HEK293 (cell line): Measurements from ENCODE around the gene AGT.

ENCODE experiments used
- CTCF ChIA-PET: fragments of 350-600 bp; formaldehyde crosslinking; extraction: SDS; loops from one replicate; lab custom pipeline; 2021; ENCODE audit warnings: antibody characterized with exemption; lab: Yijun Ruan, JAX
- POLR2A ChIA-PET: fragments of 300-600 bp; formaldehyde crosslinking; extraction: SDS; loops from one replicate; lab custom pipeline; 2020; ENCODE audit warnings: antibody characterized with exemption, inconsistent platforms; lab: Yijun Ruan, JAX
- H3K27ac ChIP-seq: fragments of 200-500 bp; sonication (Bioruptor generic); 2 replicates; pipeline ENCODE4 v1.5.1; 2014; ENCODE audit warnings: low read depth, low read length, control low read depth, inconsistent platforms; ENCODE audit errors: extremely low read depth
- H3K36me3 ChIP-seq, 2 experiments: fragments of 200-500 bp in 1 of 2; sonication (Bioruptor generic) in 1 of 2; 1 replicate in 1 of 2; 2 replicates in 1 of 2; pipeline ENCODE4 v1.5.1; 2014 to 2017; ENCODE audit warnings: inconsistent platforms in 2 of 2, low read length in 2 of 2; ENCODE audit not compliant: control insufficient read depth in 2 of 2, insufficient read depth in 1 of 2
- H3K4me1 ChIP-seq: fragments of 200-500 bp; sonication (Bioruptor generic); 2 replicates; pipeline ENCODE4 v1.5.1; 2014; ENCODE audit warnings: mild to moderate bottlenecking, low read length, inconsistent platforms; ENCODE audit not compliant: control insufficient read depth, insufficient read depth
- H3K4me3 ChIP-seq: 2 replicates; pipeline ENCODE4 v1.5.1; 2011; ENCODE audit warnings: low read depth, mild to moderate bottlenecking, control low read depth, low read length, moderate library complexity
- H3K9me3 ChIP-seq: fragments of 200-500 bp; sonication (Bioruptor generic); 2 replicates; pipeline ENCODE4 v1.5.1; 2014; ENCODE audit warnings: low read depth, low read length, inconsistent platforms; ENCODE audit not compliant: control insufficient read depth, insufficient read depth
- EGR2 ChIP-seq: fragments of 450-650 bp; formaldehyde crosslinking; IDR thresholded peaks from 2 replicates; pipeline ENCODE4 v1.5.1; 2016; ENCODE audit warnings: low read depth, missing biosample characterization, missing genetic modification characterization
- GLI4 ChIP-seq: fragments of 450-650 bp; formaldehyde crosslinking; IDR thresholded peaks from 2 replicates; pipeline ENCODE4 v1.5.1; 2016; ENCODE audit warnings: missing biosample characterization, missing genetic modification characterization
- GLIS2 ChIP-seq: fragments of 450-650 bp; formaldehyde crosslinking; IDR thresholded peaks from 2 replicates; pipeline ENCODE4 v1.5.1; 2016; ENCODE audit warnings: missing biosample characterization, missing genetic modification characterization
- KLF16 ChIP-seq: fragments of 450-650 bp; formaldehyde crosslinking; IDR thresholded peaks from 2 replicates; pipeline ENCODE4 v1.5.1; 2017; ENCODE audit warnings: missing biosample characterization, missing genetic modification characterization
- SP7 ChIP-seq: fragments of 450-650 bp; formaldehyde crosslinking; IDR thresholded peaks from 2 replicates; pipeline ENCODE4 v1.5.1; 2016; ENCODE audit warnings: missing biosample characterization, missing genetic modification characterization
- TRIM28 ChIP-seq: IDR thresholded peaks from 2 replicates; pipeline ENCODE4 v1.6.1; 2011; ENCODE audit warnings: low read length, control low read depth, borderline replicate concordance
- ZNF112 ChIP-seq: fragments of 450-650 bp; formaldehyde crosslinking; IDR thresholded peaks from 2 replicates; pipeline ENCODE4 v1.5.0; 2017; ENCODE audit warnings: missing biosample characterization, missing genetic modification characterization
- ZNF140 ChIP-seq: fragments of 450-650 bp; formaldehyde crosslinking; IDR thresholded peaks from 2 replicates; pipeline ENCODE4 v1.5.1; 2016; ENCODE audit warnings: missing biosample characterization, missing genetic modification characterization
- ZNF157 ChIP-seq: fragments of 450-650 bp; formaldehyde crosslinking; IDR thresholded peaks from 2 replicates; pipeline ENCODE4 v1.5.1; 2016; ENCODE audit warnings: missing biosample characterization, missing genetic modification characterization
- ZNF24 ChIP-seq: fragments of 450-650 bp; formaldehyde crosslinking; IDR thresholded peaks from 2 replicates; pipeline ENCODE4 v1.5.1; 2016; ENCODE audit warnings: missing biosample characterization, missing genetic modification characterization
- ZNF391 ChIP-seq: fragments of 450-650 bp; formaldehyde crosslinking; IDR thresholded peaks from 2 replicates; pipeline ENCODE4 v1.5.1; 2016; ENCODE audit warnings: low read depth, missing biosample characterization, missing genetic modification characterization, borderline replicate concordance
- ZNF670 ChIP-seq: fragments of 450-650 bp; formaldehyde crosslinking; IDR thresholded peaks from 2 replicates; pipeline ENCODE4 v1.5.1; 2016; ENCODE audit warnings: missing biosample characterization, missing genetic modification characterization, low read depth
- TF ChIP-seq, protein P1 (sequence below): fragments of 450-650 bp; formaldehyde crosslinking; IDR thresholded peaks from 2 replicates; pipeline ENCODE4 v1.5.1; 2016; ENCODE audit warnings: missing biosample characterization, missing genetic modification characterization
- TF ChIP-seq, protein P2 (sequence below): fragments of 450-650 bp; formaldehyde crosslinking; IDR thresholded peaks from 2 replicates; pipeline ENCODE4 v1.5.1; 2016; ENCODE audit warnings: missing biosample characterization, missing genetic modification characterization, borderline replicate concordance
- TF ChIP-seq, protein P3 (sequence below): fragments of 450-650 bp; formaldehyde crosslinking; IDR thresholded peaks from 2 replicates; pipeline ENCODE4 v1.5.1; 2017; ENCODE audit warnings: missing biosample characterization, missing genetic modification characterization
- TF ChIP-seq, protein P4 (sequence below): fragments of 450-650 bp; IDR thresholded peaks from 2 replicates; pipeline ENCODE4 v1.5.1; 2018; ENCODE audit warnings: missing biosample characterization, mild to moderate bottlenecking, missing genetic modification characterization
- TF ChIP-seq, protein P5 (sequence below): fragments of 450-650 bp; formaldehyde crosslinking; IDR thresholded peaks from 2 replicates; pipeline ENCODE4 v1.5.1; 2017; ENCODE audit warnings: missing biosample characterization, mild to moderate bottlenecking, missing genetic modification characterization, moderate library complexity

The AGT gene

DNA sequence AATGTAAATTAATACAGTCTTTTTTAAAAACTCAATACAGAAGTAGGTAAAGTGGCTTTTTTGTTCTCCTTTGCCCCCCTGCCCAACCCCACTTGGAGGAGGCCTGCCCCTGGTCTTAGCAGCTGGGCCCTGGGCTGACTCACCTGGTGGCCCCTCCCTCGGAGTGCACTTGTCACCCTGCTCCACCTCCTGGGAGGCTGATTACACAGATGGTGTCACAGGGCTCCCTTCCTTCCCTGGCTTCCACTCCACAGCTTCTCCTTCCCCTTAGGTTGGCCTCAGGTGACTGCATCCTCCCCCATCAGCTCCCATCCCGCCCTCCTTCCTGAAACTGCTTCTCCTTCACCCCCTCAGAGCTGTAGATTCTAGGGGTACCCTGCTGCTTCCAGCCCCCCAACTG lies 21.5 kb upstream of the AGT start (continued):
- TF ChIP-seq ZNF670 (tag by site-specific recombination): no peak
- TF ChIP-seq, protein P1, sequence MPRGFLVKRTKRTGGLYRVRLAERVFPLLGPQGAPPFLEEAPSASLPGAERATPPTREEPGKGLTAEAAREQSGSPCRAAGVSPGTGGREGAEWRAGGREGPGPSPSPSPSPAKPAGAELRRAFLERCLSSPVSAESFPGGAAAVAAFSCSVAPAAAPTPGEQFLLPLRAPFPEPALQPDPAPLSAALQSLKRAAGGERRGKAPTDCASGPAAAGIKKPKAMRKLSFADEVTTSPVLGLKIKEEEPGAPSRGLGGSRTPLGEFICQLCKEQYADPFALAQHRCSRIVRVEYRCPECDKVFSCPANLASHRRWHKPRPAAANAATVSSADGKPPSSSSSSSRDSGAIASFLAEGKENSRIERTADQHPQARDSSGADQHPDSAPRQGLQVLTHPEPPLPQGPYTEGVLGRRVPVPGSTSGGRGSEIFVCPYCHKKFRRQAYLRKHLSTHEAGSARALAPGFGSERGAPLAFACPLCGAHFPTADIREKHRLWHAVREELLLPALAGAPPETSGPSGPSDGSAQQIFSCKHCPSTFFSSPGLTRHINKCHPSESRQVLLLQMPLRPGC: no peak
- no peak for TF ChIP-seq TRIM28
- no peak for TF ChIP-seq ZNF140
- no peak for TF ChIP-seq KLF16 (tag by site-specific recombination)
- no peak for TF ChIP-seq EGR2 (tag by site-specific recombination)
- TF ChIP-seq ZNF391: no peak
- peak; percentile 44; the same call in 1 of the 2 replicates for TF ChIP-seq GLIS2 (tag by site-specific recombination)

DNA sequence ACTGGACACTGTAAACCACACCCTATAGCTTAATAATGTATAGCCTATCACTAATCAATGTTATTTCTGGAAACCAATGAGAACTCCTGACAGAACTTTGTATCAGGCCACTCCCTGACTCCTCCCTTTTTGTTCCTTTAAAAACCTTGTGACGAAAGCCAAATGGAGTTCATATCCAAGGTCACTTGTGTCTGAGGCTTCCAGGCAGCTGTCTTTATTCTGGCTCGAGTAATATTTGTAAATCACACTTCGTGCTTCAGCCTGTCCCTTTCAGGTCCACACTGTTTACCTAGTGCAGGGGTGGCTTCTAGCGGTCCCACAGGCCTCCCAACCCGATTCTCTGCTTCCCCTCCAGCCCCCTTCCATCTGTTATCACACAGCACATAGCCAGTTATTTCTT lies 17.1 kb upstream of the AGT start:
- Histone ChIP-seq H3K27ac (no peak overlapping the region), H3K9me3 (no peaks in the 10 kb centered on the region), H3K4me1 (no peaks in the 10 kb centered on the region), H3K4me3 (no peak overlapping the region), H3K36me3 (no peaks in the 10 kb centered on the region)
- ChIA-PET POLR2A (no interaction called here), CTCF (interaction anchor here (0.7 to 2.0 kb wide), 3 partner anchors 11 to 158 kb away, joined by 3 to 7 read pairs (median 5); partner anchors contain the start of gene COG2)
- TF ChIP-seq ZNF157 (tag by site-specific recombination) (no peak), ZNF140 (no peak)
- TF ChIP-seq, all 188 proteins: peak for 0

DNA sequence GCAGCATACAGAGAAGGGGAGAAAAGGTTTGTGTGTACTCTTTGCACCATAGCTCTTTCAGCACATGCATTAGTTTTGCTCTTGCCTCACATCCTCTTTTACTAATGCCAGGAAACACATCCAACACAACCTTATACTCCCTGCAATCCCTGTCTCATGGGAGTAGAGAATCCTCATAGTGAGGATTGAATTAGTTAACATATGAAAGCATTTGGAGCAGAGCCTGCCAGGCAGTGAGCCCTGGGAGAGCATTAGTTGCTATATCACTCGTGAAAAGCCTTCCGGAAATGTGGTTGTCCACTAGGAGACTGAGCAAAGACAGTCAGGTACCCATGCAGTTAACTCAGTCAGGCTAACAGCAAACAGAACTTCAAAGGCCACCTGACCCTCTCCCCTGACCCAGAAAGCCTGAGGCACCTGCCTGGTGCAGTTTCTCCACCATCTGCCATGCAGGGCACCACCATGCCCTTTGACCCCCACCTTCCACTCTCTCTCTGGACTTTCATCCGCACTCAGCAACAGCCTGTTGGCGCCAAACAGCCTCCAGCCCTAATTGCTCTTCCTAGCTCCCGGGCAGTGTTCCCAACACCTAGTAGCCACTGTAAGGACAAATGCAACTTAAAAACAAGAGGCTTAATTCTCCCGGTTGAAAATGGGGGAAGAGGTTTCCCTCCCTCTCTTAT lies 14.9 kb upstream of the AGT start:
- Histone ChIP-seq H3K4me1 (no peaks in the 10 kb centered on the region), H3K36me3 (no peaks in the 10 kb centered on the region), H3K27ac (no peak overlapping the region), H3K9me3 (no peaks in the 10 kb centered on the region), H3K4me3 (no peak overlapping the region)
- TF ChIP-seq SP7: no peak
- TF ChIP-seq GLI4: no peak
- TF ChIP-seq, protein P2, sequence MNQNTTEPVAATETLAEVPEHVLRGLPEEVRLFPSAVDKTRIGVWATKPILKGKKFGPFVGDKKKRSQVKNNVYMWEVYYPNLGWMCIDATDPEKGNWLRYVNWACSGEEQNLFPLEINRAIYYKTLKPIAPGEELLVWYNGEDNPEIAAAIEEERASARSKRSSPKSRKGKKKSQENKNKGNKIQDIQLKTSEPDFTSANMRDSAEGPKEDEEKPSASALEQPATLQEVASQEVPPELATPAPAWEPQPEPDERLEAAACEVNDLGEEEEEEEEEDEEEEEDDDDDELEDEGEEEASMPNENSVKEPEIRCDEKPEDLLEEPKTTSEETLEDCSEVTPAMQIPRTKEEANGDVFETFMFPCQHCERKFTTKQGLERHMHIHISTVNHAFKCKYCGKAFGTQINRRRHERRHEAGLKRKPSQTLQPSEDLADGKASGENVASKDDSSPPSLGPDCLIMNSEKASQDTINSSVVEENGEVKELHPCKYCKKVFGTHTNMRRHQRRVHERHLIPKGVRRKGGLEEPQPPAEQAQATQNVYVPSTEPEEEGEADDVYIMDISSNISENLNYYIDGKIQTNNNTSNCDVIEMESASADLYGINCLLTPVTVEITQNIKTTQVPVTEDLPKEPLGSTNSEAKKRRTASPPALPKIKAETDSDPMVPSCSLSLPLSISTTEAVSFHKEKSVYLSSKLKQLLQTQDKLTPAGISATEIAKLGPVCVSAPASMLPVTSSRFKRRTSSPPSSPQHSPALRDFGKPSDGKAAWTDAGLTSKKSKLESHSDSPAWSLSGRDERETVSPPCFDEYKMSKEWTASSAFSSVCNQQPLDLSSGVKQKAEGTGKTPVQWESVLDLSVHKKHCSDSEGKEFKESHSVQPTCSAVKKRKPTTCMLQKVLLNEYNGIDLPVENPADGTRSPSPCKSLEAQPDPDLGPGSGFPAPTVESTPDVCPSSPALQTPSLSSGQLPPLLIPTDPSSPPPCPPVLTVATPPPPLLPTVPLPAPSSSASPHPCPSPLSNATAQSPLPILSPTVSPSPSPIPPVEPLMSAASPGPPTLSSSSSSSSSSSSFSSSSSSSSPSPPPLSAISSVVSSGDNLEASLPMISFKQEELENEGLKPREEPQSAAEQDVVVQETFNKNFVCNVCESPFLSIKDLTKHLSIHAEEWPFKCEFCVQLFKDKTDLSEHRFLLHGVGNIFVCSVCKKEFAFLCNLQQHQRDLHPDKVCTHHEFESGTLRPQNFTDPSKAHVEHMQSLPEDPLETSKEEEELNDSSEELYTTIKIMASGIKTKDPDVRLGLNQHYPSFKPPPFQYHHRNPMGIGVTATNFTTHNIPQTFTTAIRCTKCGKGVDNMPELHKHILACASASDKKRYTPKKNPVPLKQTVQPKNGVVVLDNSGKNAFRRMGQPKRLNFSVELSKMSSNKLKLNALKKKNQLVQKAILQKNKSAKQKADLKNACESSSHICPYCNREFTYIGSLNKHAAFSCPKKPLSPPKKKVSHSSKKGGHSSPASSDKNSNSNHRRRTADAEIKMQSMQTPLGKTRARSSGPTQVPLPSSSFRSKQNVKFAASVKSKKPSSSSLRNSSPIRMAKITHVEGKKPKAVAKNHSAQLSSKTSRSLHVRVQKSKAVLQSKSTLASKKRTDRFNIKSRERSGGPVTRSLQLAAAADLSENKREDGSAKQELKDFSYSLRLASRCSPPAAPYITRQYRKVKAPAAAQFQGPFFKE: no peak
- no peak for TF ChIP-seq ZNF24 (tag by site-specific recombination)
- TF ChIP-seq, protein P3, sequence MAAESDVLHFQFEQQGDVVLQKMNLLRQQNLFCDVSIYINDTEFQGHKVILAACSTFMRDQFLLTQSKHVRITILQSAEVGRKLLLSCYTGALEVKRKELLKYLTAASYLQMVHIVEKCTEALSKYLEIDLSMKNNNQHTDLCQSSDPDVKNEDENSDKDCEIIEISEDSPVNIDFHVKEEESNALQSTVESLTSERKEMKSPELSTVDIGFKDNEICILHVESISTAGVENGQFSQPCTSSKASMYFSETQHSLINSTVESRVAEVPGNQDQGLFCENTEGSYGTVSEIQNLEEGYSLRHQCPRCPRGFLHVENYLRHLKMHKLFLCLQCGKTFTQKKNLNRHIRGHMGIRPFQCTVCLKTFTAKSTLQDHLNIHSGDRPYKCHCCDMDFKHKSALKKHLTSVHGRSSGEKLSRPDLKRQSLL: no peak
- TF ChIP-seq, protein P4, sequence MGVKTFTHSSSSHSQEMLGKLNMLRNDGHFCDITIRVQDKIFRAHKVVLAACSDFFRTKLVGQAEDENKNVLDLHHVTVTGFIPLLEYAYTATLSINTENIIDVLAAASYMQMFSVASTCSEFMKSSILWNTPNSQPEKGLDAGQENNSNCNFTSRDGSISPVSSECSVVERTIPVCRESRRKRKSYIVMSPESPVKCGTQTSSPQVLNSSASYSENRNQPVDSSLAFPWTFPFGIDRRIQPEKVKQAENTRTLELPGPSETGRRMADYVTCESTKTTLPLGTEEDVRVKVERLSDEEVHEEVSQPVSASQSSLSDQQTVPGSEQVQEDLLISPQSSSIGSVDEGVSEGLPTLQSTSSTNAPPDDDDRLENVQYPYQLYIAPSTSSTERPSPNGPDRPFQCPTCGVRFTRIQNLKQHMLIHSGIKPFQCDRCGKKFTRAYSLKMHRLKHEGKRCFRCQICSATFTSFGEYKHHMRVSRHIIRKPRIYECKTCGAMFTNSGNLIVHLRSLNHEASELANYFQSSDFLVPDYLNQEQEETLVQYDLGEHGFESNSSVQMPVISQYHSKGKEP (tag by site-specific recombination): no peak
- no peak for TF ChIP-seq ZNF112
- TF ChIP-seq, protein P5, sequence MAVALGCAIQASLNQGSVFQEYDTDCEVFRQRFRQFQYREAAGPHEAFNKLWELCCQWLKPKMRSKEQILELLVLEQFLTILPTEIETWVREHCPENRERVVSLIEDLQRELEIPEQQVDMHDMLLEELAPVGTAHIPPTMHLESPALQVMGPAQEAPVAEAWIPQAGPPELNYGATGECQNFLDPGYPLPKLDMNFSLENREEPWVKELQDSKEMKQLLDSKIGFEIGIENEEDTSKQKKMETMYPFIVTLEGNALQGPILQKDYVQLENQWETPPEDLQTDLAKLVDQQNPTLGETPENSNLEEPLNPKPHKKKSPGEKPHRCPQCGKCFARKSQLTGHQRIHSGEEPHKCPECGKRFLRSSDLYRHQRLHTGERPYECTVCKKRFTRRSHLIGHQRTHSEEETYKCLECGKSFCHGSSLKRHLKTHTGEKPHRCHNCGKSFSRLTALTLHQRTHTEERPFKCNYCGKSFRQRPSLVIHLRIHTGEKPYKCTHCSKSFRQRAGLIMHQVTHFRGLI: no peak
- ChIA-PET POLR2A (no interaction called here), CTCF (no interaction called here)
